ENCODE measurements around the gene NOS3.

NOS3 gene

GRCh38 chr7:151057989-151058780 is 67.4 kb downstream of the NOS3 start (continued):
- TF ChIP-seq PRDM10 (tag by site-specific recombination; IDR thresholded peaks at IDR 0.05) (peak; percentile 25), ZNF394 (tag by site-specific recombination; IDR thresholded peaks at IDR 0.05; ENCODE audit: borderline replicate concordance) (peak; percentile 50; the same call in 1 of the 2 replicates), KLF8 (tag by site-specific recombination; IDR thresholded peaks at IDR 0.05) (peak; percentile 70; the same call in 1 of the 2 replicates), ZNF660 (tag by site-specific recombination; IDR thresholded peaks at IDR 0.05) (no peak), ZNF707 (tag by site-specific recombination; IDR thresholded peaks at IDR 0.05) (no peak), ZNF621 (tag by site-specific recombination; IDR thresholded peaks at IDR 0.05) (no peak), ZNF670 (tag by site-specific recombination; IDR thresholded peaks at IDR 0.05; ENCODE audit: low read depth) (no peak), BCL11B (tag by site-specific recombination; IDR thresholded peaks at IDR 0.05; ENCODE audit: low read depth) (peak; percentile 66; the same call in 1 of the 2 replicates), ZNF658 (tag by site-specific recombination; IDR thresholded peaks at IDR 0.05) (no peak), ZNF639 (tag by site-specific recombination; IDR thresholded peaks at IDR 0.05) (peak; percentile 50; the same call in 1 of the 2 replicates), ZNF10 (tag by site-specific recombination; IDR thresholded peaks at IDR 0.05) (no peak), ZNF214 (tag by site-specific recombination; IDR thresholded peaks at IDR 0.05; ENCODE audit: borderline replicate concordance) (no peak), ZNF585B (tag by site-specific recombination; IDR thresholded peaks at IDR 0.05) (no peak), ZNF221 (tag by site-specific recombination; IDR thresholded peaks at IDR 0.05; ENCODE audit: borderline replicate concordance) (no peak), ZNF169 (tag by site-specific recombination; IDR thresholded peaks at IDR 0.05) (no peak), ZNF501 (tag by site-specific recombination; IDR thresholded peaks at IDR 0.05) (peak; percentile 46; the same call in 1 of the 2 replicates), ZBTB11 (tag by site-specific recombination; conservative IDR thresholded peaks at IDR 0.05; ENCODE audit: low read depth) (peak; percentile 74), SP3 (tag by site-specific recombination; IDR thresholded peaks at IDR 0.05) (peak; percentile 98), ZNF449 (tag by site-specific recombination; IDR thresholded peaks at IDR 0.05) (no peak), KLF7 (tag by site-specific recombination; IDR thresholded peaks at IDR 0.05; ENCODE audit: borderline replicate concordance) (no peak; the same call in 1 of the 2 replicates), ZNF555 (tag by site-specific recombination; conservative IDR thresholded peaks at IDR 0.05) (no peak), ZNF692 (tag by site-specific recombination; IDR thresholded peaks at IDR 0.05) (no peak; the same call in 1 of the 2 replicates), ZNF843 (tag by site-specific recombination; IDR thresholded peaks at IDR 0.05) (peak; percentile 54; the same call in 1 of the 2 replicates), MZF1 (tag by site-specific recombination; IDR thresholded peaks at IDR 0.05; ENCODE audit: borderline replicate concordance) (no peak), YY2 (tag by site-specific recombination; IDR thresholded peaks at IDR 0.05) (0 out of 2 replicates have a peak, but pooled peaks have one; percentile 28), ZNF529 (tag by site-specific recombination; IDR thresholded peaks at IDR 0.05; ENCODE audit: insufficient replicate concordance) (no peak), ZBTB20 (tag by site-specific recombination; IDR thresholded peaks at IDR 0.05) (peak; percentile 98), ZNF2 (tag by site-specific recombination; IDR thresholded peaks at IDR 0.05) (peak; percentile 65; the same call in 1 of the 2 replicates)

Measured in HEK293 (cell line).